B cell (primary cell): ENCODE data around the gene CCNF. TPM values are rescaled to one million over a fixed set of nuclear protein-coding genes. Genes with fewer than 3 reads are reported as not detected.

Experiments
- ATAC-seq: fragments of 200-7000 bp; cut with Tn5 transposase; one replicate; pipeline ENCODE4 v1.10.0; 2021; ENCODE audit warnings: low read depth, mild to moderate bottlenecking, moderate number of reproducible peaks, moderate library complexity
- CTCF ChIA-PET: fragments of 350-600 bp; sonication (Branson Sonifier 250); formaldehyde crosslinking; loops from one replicate; lab custom pipeline; 2021; ENCODE audit warnings: antibody characterized with exemption, inconsistent platforms; lab: Charles Lee
- POLR2A ChIA-PET: fragments of 350-600 bp; sonication (Branson Sonifier 250); formaldehyde crosslinking; loops from one replicate; lab custom pipeline; 2021; ENCODE audit warnings: antibody characterized with exemption; lab: Charles Lee
- DNase-seq: peaks from one replicate; pipeline ENCODE4 v3.0.0; 2013
- H2AFZ ChIP-seq: 2 replicates; pipeline ENCODE4 v1.6.1; 2012; ENCODE audit warnings: mild to moderate bottlenecking, low read depth, low read length; ENCODE audit not compliant: insufficient read depth, poor library complexity, severe bottlenecking
- H3K27ac ChIP-seq, 2 donors: 1 replicate in 1 of 2; 2 replicates in 1 of 2; pipeline ENCODE4 v1.5.1; 2012 to 2013; ENCODE audit warnings: low read length in 2 of 2, mild to moderate bottlenecking in 2 of 2, moderate library complexity in 1 of 2
- H3K27me3 ChIP-seq, 4 experiments: fragments of 200-600 bp in 1 of 4; sonication (generic) in 1 of 4; replicated peaks in 1 of 4; 1 replicate in 2 of 4; 2 replicates in 2 of 4; pipeline versions ENCODE4 v1.6.1 to v1.7.0; 2013 to 2016; ENCODE audit warnings: low read length in 3 of 4, mild to moderate bottlenecking in 2 of 4, mixed read lengths in 1 of 4, moderate library complexity in 1 of 4; ENCODE audit not compliant: insufficient read depth in 4 of 4, control insufficient read depth in 3 of 4; ENCODE audit errors: control extremely low read depth in 1 of 4
- H3K36me3 ChIP-seq, 2 experiments: replicated peaks in 1 of 2; 1 replicate in 1 of 2; 2 replicates in 1 of 2; pipeline versions ENCODE4 v1.6.1 to v1.7.1; 2013; ENCODE audit warnings: low read length in 1 of 2; ENCODE audit not compliant: insufficient read depth in 2 of 2, control insufficient read depth in 1 of 2; ENCODE audit errors: control extremely low read depth in 1 of 2, extremely low read depth in 1 of 2
- H3K4me1 ChIP-seq, 2 donors: fragments of 200-600 bp in 1 of 2; sonication (generic) in 1 of 2; 1 replicate in 1 of 2; 2 replicates in 1 of 2; pipeline versions ENCODE4 v1.5.1 to v1.6.1; 2013 to 2017; ENCODE audit warnings: low read length in 2 of 2; ENCODE audit not compliant: control insufficient read depth in 2 of 2, insufficient read depth in 2 of 2
- H3K4me2 ChIP-seq: replicated peaks from 2 replicates; pipeline ENCODE3; 2012; ENCODE audit warnings: mild to moderate bottlenecking, low read depth, low read length; ENCODE audit not compliant: poor library complexity, severe bottlenecking
- H3K4me3 ChIP-seq, 5 experiments: fragments of 200-600 bp in 1 of 5; sonication (generic) in 1 of 5; 1 replicate in 3 of 5; 2 replicates in 2 of 5; pipeline versions ENCODE4 v1.5.1 to v1.7.0; 2011 to 2016; ENCODE audit warnings: low read length in 4 of 5, mild to moderate bottlenecking in 4 of 5, low read depth in 2 of 5, control low read depth in 1 of 5, moderate library complexity in 1 of 5; ENCODE audit not compliant: insufficient read depth in 1 of 5; ENCODE audit errors: control extremely low read depth in 1 of 5, extremely low read depth in 1 of 5
- H3K79me2 ChIP-seq: fragments of 200-600 bp; sonication (generic); one replicate; pipeline ENCODE4 v1.6.0; 2016; ENCODE audit warnings: low read length; ENCODE audit not compliant: control insufficient read depth, insufficient read depth
- H3K9ac ChIP-seq: fragments of 200-600 bp; sonication (generic); 2 replicates; pipeline ENCODE4 v1.6.1; 2017; ENCODE audit warnings: mild to moderate bottlenecking, low read length, moderate library complexity
- H3K9me3 ChIP-seq, 3 donors: one replicate each; pipeline versions ENCODE4 v1.6.1 to v1.7.1; 2013; ENCODE audit warnings: low read length in 2 of 3; ENCODE audit not compliant: control insufficient read depth in 2 of 3, insufficient read depth in 1 of 3; ENCODE audit errors: control extremely low read depth in 1 of 3
- H4K20me1 ChIP-seq: 2 replicates; pipeline ENCODE4 v1.6.0; 2012; ENCODE audit warnings: mild to moderate bottlenecking, low read length; ENCODE audit not compliant: insufficient read depth, control insufficient read depth, poor library complexity, severe bottlenecking
- H3K27ac Mint-ChIP-seq: one replicate; pipeline ENCODE4 v1.8.0; 2021; ENCODE audit warnings: mixed read lengths
- H3K27me3 Mint-ChIP-seq: one replicate; pipeline ENCODE4 v1.8.0; 2021; ENCODE audit warnings: mixed read lengths
- H3K4me1 Mint-ChIP-seq: one replicate; pipeline ENCODE4 v1.8.0; 2021; ENCODE audit warnings: mixed read lengths
- H3K4me3 Mint-ChIP-seq: one replicate; pipeline ENCODE4 v1.8.0; 2021; ENCODE audit warnings: mixed read lengths
- H3K9me3 Mint-ChIP-seq: one replicate; pipeline ENCODE4 v1.8.0; 2022; ENCODE audit warnings: mixed read lengths; ENCODE audit not compliant: insufficient read depth
- CTCF ChIP-seq: fragments of 200-600 bp; IDR thresholded peaks from one replicate; pipeline ENCODE4 v1.8.0; 2022; ENCODE audit warnings: antibody characterized with exemption, mild to moderate bottlenecking
- EZH2 ChIP-seq: IDR thresholded peaks from 2 replicates; pipeline ENCODE4 v1.6.1; 2012; ENCODE audit warnings: borderline replicate concordance, low read depth, mild to moderate bottlenecking, moderate library complexity, low read length; ENCODE audit not compliant: insufficient read depth, poor library complexity, severe bottlenecking
- WGBS: methylation state at CpG from one replicate; pipeline ENCODE4 v1.1.5; 2013; ENCODE audit warnings: missing lambda C conversion rate; ENCODE audit not compliant: insufficient coverage; 5-methylcytosine and 5-hydroxymethylcytosine counted together
- intact Hi-C: fragments of 100-400 bp; cut with micrococcal nuclease; formaldehyde crosslinking; loops from one replicate; pipeline ENCODE4 v1.10.0; 2022
- polyA plus RNA-seq: library from polyadenylated mRNA; depleted of rRNA; stranded (reverse); fragments of >200 nt; gene quantifications from 2 replicates; pipeline ENCODE4 v1.2.3, GENCODE V29; 2012
- total RNA-seq, 2 donors: library from RNA; stranded (reverse); fragments of 120-200 nt in 1 of 2; gene quantifications; 1 replicate in 1 of 2; 2 replicates in 1 of 2; pipeline versions ENCODE4 v1.2.3 to v1.2.4, GENCODE V29; 2013 to 2022

The CCNF gene
- total and polyA plus RNA-seq, 2 donors (not counting 1 experiment from before 2014, with no cell fraction given), result 3.2 to 5.3 TPM

GRCh38 chr16:2398520-2398919, 30.7 kb upstream of the CCNF start:
- intact Hi-C loops, result no loop called here
- H3K27ac ChIP-seq, result no peak overlapping the region
- no peak overlapping the region for H3K9ac ChIP-seq
- no peaks in the 10 kb centered on the region for H3K9me3 ChIP-seq
- no peak overlapping the region for H3K4me3 ChIP-seq
- DNase-seq, result no peak
- H3K4me1 ChIP-seq, result no peaks in the 10 kb centered on the region
- POLR2A ChIA-PET, result no interaction called here
- Mint-ChIP-seq H3K9me3 (no peaks in the 10 kb centered on the region), H3K27me3 (peaks cover 10% of the 10 kb centered on the region), H3K4me1 (no peaks in the 10 kb centered on the region), H3K4me3 (no peak overlapping the region), H3K27ac (no peak overlapping the region)
- H3K27me3 ChIP-seq, result no peaks in the 10 kb centered on the region
- CTCF ChIA-PET, result no interaction called here
- H2AFZ ChIP-seq, result no peak overlapping the region
- no peaks in the 10 kb centered on the region for H3K79me2 ChIP-seq
- WGBS, result 89% methylated on average over 3 of the region's 5 CpGs
- no peak for ATAC-seq
- no peaks in the 10 kb centered on the region for H3K36me3 ChIP-seq
- no peaks in the 10 kb centered on the region for H4K20me1 ChIP-seq
- no peak for TF ChIP-seq CTCF
- TF ChIP-seq EZH2, result no peak
- H3K4me2 ChIP-seq, result no peak overlapping the region

- Histone ChIP-seq H4K20me1 (no peaks in the 10 kb centered on the region), H3K4me2 (no peak overlapping the region), H3K9ac (no peak overlapping the region), H3K27me3 (no peaks in the 10 kb centered on the region), H2AFZ (no peak overlapping the region), H3K36me3 (no peaks in the 10 kb centered on the region), H3K79me2 (no peaks in the 10 kb centered on the region), H3K9me3 (no peaks in the 10 kb centered on the region), H3K27ac (no peak overlapping the region), H3K4me3 (no peak overlapping the region), H3K4me1 (no peaks in the 10 kb centered on the region)
- DNase-seq (no peak), ATAC-seq (no peak)
- 100% methylated on average over 1 of the region's 4 CpGs for WGBS
- no peak overlapping the region for H3K4me3 Mint-ChIP-seq
- H3K27me3 Mint-ChIP-seq, result peaks cover 15% of the 10 kb centered on the region
- TF ChIP-seq EZH2, result no peak
- no peak for TF ChIP-seq CTCF
- no peak overlapping the region for H3K27ac Mint-ChIP-seq
- H3K9me3 Mint-ChIP-seq, result no peaks in the 10 kb centered on the region
- ChIA-PET POLR2A (no interaction called here), CTCF (no interaction called here)
- H3K4me1 Mint-ChIP-seq, result no peaks in the 10 kb centered on the region
- intact Hi-C loops, result no loop called here
Observed at GRCh38 chr16:2404099-2404498, 25.1 kb upstream of the CCNF start.
